HT1080 (cell line): ENCODE results near the gene ASMTL. TPM values are rescaled to one million over a fixed set of nuclear protein-coding genes. Genes with fewer than 3 reads are reported as not detected.
"Not testable (repeated sequence)": the region's sequence is repeated elsewhere in the genome, so short reads cannot be mapped to it uniquely, and the experiment has no call there.

Experiments
- DNase-seq: peaks from one replicate; pipeline ENCODE4 v3.0.0-alpha.2; 2015; ENCODE audit warnings: low read depth
- total RNA-seq: library from RNA; depleted of rRNA; stranded (reverse); fragments of >200 nt; shearing (Covaris generic); gene quantifications from 2 replicates; pipeline ENCODE4 v1.2.3, GENCODE V29; 2014

The ASMTL gene
- total RNA-seq, 1 experiment from 2014 or later: 12.3 TPM

- DNase-seq: no peak
Measured at GRCh38 chrX:1390621-1391369, 61.9 kb downstream of the ASMTL start.

- DNase-seq: no peak
Measured at GRCh38 chrX:1389993-1390285, 62.8 kb downstream of the ASMTL start.

GRCh38 chrX:1389181-1389992 lies 63.3 kb downstream of the ASMTL start:
- no peak for DNase-seq

GRCh38 chrX:1388651-1389050 lies 64.1 kb downstream of the ASMTL start:
- DNase-seq: no peak

- DNase-seq: no peak
Measured at GRCh38 chrX:1387141-1387776, 65.5 kb downstream of the ASMTL start.

- no peak for DNase-seq
Measured at GRCh38 chrX:1386338-1387127, 66.2 kb downstream of the ASMTL start.

GRCh38 chrX:1385253-1386223 lies 67.2 kb downstream of the ASMTL start:
- DNase-seq: no peak

GRCh38 chrX:1384658-1385252 lies 68.0 kb downstream of the ASMTL start:
- DNase-seq: no peak

GRCh38 chrX:1380672-1381233 lies 72.0 kb downstream of the ASMTL start:
- DNase-seq: peak; percentile 38

GRCh38 chrX:1378306-1378759 lies 74.4 kb downstream of the ASMTL start:
- DNase-seq: no peak

GRCh38 chrX:1368385-1368698 lies 84.4 kb downstream of the ASMTL start:
- DNase-seq: no peak

GRCh38 chrX:1366363-1366762 lies 86.3 kb downstream of the ASMTL start:
- DNase-seq: not testable (repeated sequence)

GRCh38 chrX:1361910-1362309 lies 90.8 kb downstream of the ASMTL start:
- no peak for DNase-seq

- peak; percentile 55 for DNase-seq
Measured at GRCh38 chrX:1361275-1361674, 91.4 kb downstream of the ASMTL start.

GRCh38 chrX:1360171-1360570 lies 92.5 kb downstream of the ASMTL start:
- DNase-seq: no peak

- DNase-seq: no peak
Measured at GRCh38 chrX:1359477-1359873, 93.2 kb downstream of the ASMTL start.

GRCh38 chrX:1358793-1359476 lies 93.8 kb downstream of the ASMTL start:
- no peak for DNase-seq

- DNase-seq: no peak
Measured at GRCh38 chrX:1357993-1358392, 94.7 kb downstream of the ASMTL start.
